K562 (cell line): Measurements from ENCODE around the gene TUBA8. TPM values are rescaled to one million over a fixed set of nuclear protein-coding genes. Genes with fewer than 3 reads are reported as not detected.

Experiments used
- ATAC-seq: fragments of 200-7000 bp; cut with Tn5 transposase; 3 replicates; pipeline ENCODE4 v1.9.1; 2020; ENCODE audit warnings: moderate library complexity
- BruUV-seq: library from RNA; stranded (reverse); fragments of 400-500 nt; replicated peaks from 2 replicates; lab custom pipeline; 2021; lab: Mats Ljungman, UMichigan
- CTCF ChIA-PET: fragments of 300-600 bp; formaldehyde crosslinking; extraction: SDS; loops from one replicate; lab custom pipeline; 2021; ENCODE audit warnings: low intra/inter-chr PET ratio; lab: Yijun Ruan, JAX
- POLR2A ChIA-PET: fragments of 300-600, 350-650 bp; sonication (Branson Sonifier 250); formaldehyde crosslinking; extraction: SDS; loops from one replicate; lab custom pipeline; 2021; ENCODE audit warnings: antibody characterized with exemption, inconsistent platforms; lab: Yijun Ruan, JAX
- DNase-seq, 4 experiments: peaks; one replicate each; pipeline versions ENCODE4 v3.0.0 to v3.0.0-alpha.2; 2011 to 2018; ENCODE audit warnings: low spot score in 3 of 4, mixed read lengths in 3 of 4; ENCODE audit errors: extremely low read depth in 1 of 4
- FAIRE-seq: peaks from 2 replicates; lab custom pipeline; 2011; peaks lifted over from hg19 to GRCh38; lab: Jason Lieb, UNC
- H2AFZ ChIP-seq: 2 replicates; pipeline ENCODE4 v1.6.0; 2011; ENCODE audit warnings: low read depth, low read length, control low read depth, inconsistent platforms
- H3K27ac ChIP-seq: fragments of 200-600 bp; 3 replicates; pipeline ENCODE4 v1.8.0; 2011; ENCODE audit warnings: low read depth, mild to moderate bottlenecking, control low read depth, inconsistent platforms, low read length, moderate library complexity, mixed read lengths; ENCODE audit errors: extremely low read depth
- H3K27me3 ChIP-seq, 2 experiments: fragments of 300-600 bp in 1 of 2; 2 replicates in 1 of 2; 3 replicates in 1 of 2; pipeline versions ENCODE4 v1.6.0 to v1.8.0; 2011; ENCODE audit warnings: inconsistent platforms in 2 of 2, low read length in 2 of 2, mild to moderate bottlenecking in 1 of 2, mixed read lengths in 1 of 2, moderate library complexity in 1 of 2; ENCODE audit not compliant: control insufficient read depth in 2 of 2, insufficient read depth in 2 of 2
- H3K36me3 ChIP-seq: fragments of 300-600 bp; 3 replicates; pipeline ENCODE4 v1.8.0; 2011; ENCODE audit warnings: mild to moderate bottlenecking, low read length, inconsistent platforms; ENCODE audit not compliant: control insufficient read depth, insufficient read depth
- H3K4me1 ChIP-seq, 2 experiments: fragments of 200-600 bp in 1 of 2; replicated peaks in 1 of 2; 2 replicates in 1 of 2; 3 replicates in 1 of 2; pipeline versions ENCODE4 v1.5.1 to v1.8.0; 2011; ENCODE audit warnings: inconsistent platforms in 2 of 2, low read length in 2 of 2, mild to moderate bottlenecking in 1 of 2, mixed read lengths in 1 of 2, moderate library complexity in 1 of 2; ENCODE audit not compliant: control insufficient read depth in 2 of 2, insufficient read depth in 2 of 2
- H3K4me2 ChIP-seq: 2 replicates; pipeline ENCODE4 v1.6.1; 2011; ENCODE audit warnings: low read length, control low read depth, inconsistent platforms, mixed read lengths; ENCODE audit not compliant: insufficient read depth
- H3K4me3 ChIP-seq: fragments of 200-600 bp; sonication (generic), shearing (Covaris generic); 2 replicates; pipeline ENCODE4 v1.5.1; 2016; ENCODE audit warnings: control low read depth, inconsistent platforms
- H3K79me2 ChIP-seq: fragments of 200-600 bp; 3 replicates; pipeline ENCODE4 v1.8.0; 2011; ENCODE audit warnings: low read length, inconsistent platforms; ENCODE audit not compliant: control insufficient read depth, insufficient read depth
- H3K9ac ChIP-seq, 2 experiments: 2 replicates each; pipeline versions ENCODE4 v1.6.0 to v1.6.1; 2011; ENCODE audit warnings: low read depth in 2 of 2, low read length in 2 of 2, control low read depth in 1 of 2, inconsistent platforms in 1 of 2, mild to moderate bottlenecking in 1 of 2, mixed read lengths in 1 of 2; ENCODE audit not compliant: insufficient read depth in 1 of 2
- H3K9me1 ChIP-seq: one replicate; pipeline ENCODE4 v1.6.0; 2011; ENCODE audit warnings: inconsistent platforms, mild to moderate bottlenecking, low read length, moderate library complexity; ENCODE audit not compliant: control insufficient read depth, insufficient read depth
- H3K9me3 ChIP-seq: replicated peaks from 2 replicates; pipeline ENCODE4 v1.5.1; 2011; ENCODE audit warnings: low read depth, low read length, inconsistent platforms; ENCODE audit not compliant: control insufficient read depth, insufficient read depth
- H4K20me1 ChIP-seq: replicated peaks from 2 replicates; pipeline ENCODE4 v1.6.1; 2011; ENCODE audit warnings: low read length, inconsistent platforms, mixed read lengths; ENCODE audit not compliant: control insufficient read depth, insufficient read depth
- ILK ChIP-seq: fragments of 450-650 bp; IDR thresholded peaks from 2 replicates; pipeline ENCODE4 v1.6.1; 2016; ENCODE audit warnings: missing genetic modification characterization, low read depth, mild to moderate bottlenecking, missing compliant biosample characterization, moderate library complexity, borderline replicate concordance
- RBM34 ChIP-seq: fragments of 200-400 bp; formaldehyde crosslinking; IDR thresholded peaks from 2 replicates; pipeline ENCODE4 v1.6.1; 2018; ENCODE audit warnings: low read length, borderline replicate concordance; ENCODE audit not compliant: insufficient read depth
- RHOXF2B ChIP-seq: fragments of 250-450 bp; sonication (Bioruptor Pico); conservative IDR thresholded peaks from 2 replicates; pipeline ENCODE4 v1.5.1; 2021
- TSC22D4 ChIP-seq: fragments of 450-650 bp; IDR thresholded peaks from 2 replicates; pipeline ENCODE4 v1.6.1; 2016; ENCODE audit warnings: missing genetic modification characterization, missing biosample characterization, control low read depth
- U2AF1 ChIP-seq: fragments of 200-400 bp; formaldehyde crosslinking; optimal IDR thresholded peaks from 2 replicates; pipeline ENCODE3; 2017; ENCODE audit warnings: mild to moderate bottlenecking, low read depth, low read length, moderate library complexity
- ZC3H8 ChIP-seq: fragments of 450-650 bp; IDR thresholded peaks from 2 replicates; pipeline ENCODE4 v1.6.1; 2017
- ZZZ3 ChIP-seq: fragments of 450-650 bp; IDR thresholded peaks from 2 replicates; pipeline ENCODE4 v1.6.1; 2016; ENCODE audit warnings: antibody characterized with exemption, mild to moderate bottlenecking, moderate library complexity
- WGBS: fragments of 100-300 bp; shearing (Covaris generic); methylation state at CpG from one replicate; pipeline ENCODE4 v1.1.6; 2016; ENCODE audit warnings: low coverage, mixed read lengths; ENCODE audit not compliant: insufficient coverage; ENCODE audit errors: missing lambda C conversion rate; 5-methylcytosine and 5-hydroxymethylcytosine counted together
- in situ Hi-C: fragments of 300-500 bp; cut with MboI; formaldehyde crosslinking; loops from 4 replicates; pipeline ENCODE4 v1.15.0; 2018; ENCODE audit warnings: inconsistent platforms, mixed read lengths
- intact Hi-C: fragments of 100-400 bp; cut with micrococcal nuclease; formaldehyde crosslinking; loops from 2 replicates; pipeline ENCODE4 v1.14.2; 2022
- polyA plus RNA-seq, 8 experiments: library from polyadenylated mRNA; depleted of rRNA in 4 of 8; stranded (reverse) in 5 of 8; unstranded in 3 of 8; fragments of >200 nt; fragmentation: Nextera tagmentation in 2 of 8; fragmentation: Illumina TruSeq in 1 of 8; extraction: Ambion mirVana in 2 of 8; extraction: Trizol in 1 of 8; gene quantifications; 2 replicates each; pipeline versions ENCODE4 v1.2.1 to v1.2.3, GENCODE V29; 2011 to 2014; ENCODE audit warnings: inconsistent platforms in 1 of 8, missing spikeins in 1 of 8
- total RNA-seq, 7 experiments: library from RNA; depleted of rRNA in 6 of 7; stranded (reverse); fragments of >200 nt in 6 of 7; fragmentation: Illumina TruSeq in 2 of 7; extraction: Trizol in 2 of 7; gene quantifications; 2 replicates each; pipeline versions ENCODE4 v1.2.1 to v1.2.3, GENCODE V29; 2011 to 2021; ENCODE audit warnings: low replicate concordance in 1 of 7
- TF ChIP-seq, protein P1 (sequence below): fragments of 450-650 bp; IDR thresholded peaks from 2 replicates; pipeline ENCODE4 v1.6.1; 2016
- TF ChIP-seq, protein P2 (sequence below), 2 experiments: fragments of 450-650 bp; formaldehyde crosslinking in 1 of 2; IDR thresholded peaks; 2 replicates each; pipeline versions ENCODE4 v1.4.0 to v1.6.1; 2014 to 2020; ENCODE audit warnings: mild to moderate bottlenecking in 2 of 2, borderline replicate concordance in 1 of 2, low read depth in 1 of 2
- TF ChIP-seq, protein P3 (sequence below): sonication (generic); formaldehyde crosslinking; IDR thresholded peaks from 2 replicates; pipeline ENCODE4 v1.5.0; 2020; ENCODE audit warnings: missing genetic modification reagents

The TUBA8 gene
- total and polyA plus RNA-seq, 9 of the 15 experiments (the other 6 are each of a cell fraction or from before 2014, with no cell fraction given) = 0.07 to 1.1 (median 0.65) TPM

DNA sequence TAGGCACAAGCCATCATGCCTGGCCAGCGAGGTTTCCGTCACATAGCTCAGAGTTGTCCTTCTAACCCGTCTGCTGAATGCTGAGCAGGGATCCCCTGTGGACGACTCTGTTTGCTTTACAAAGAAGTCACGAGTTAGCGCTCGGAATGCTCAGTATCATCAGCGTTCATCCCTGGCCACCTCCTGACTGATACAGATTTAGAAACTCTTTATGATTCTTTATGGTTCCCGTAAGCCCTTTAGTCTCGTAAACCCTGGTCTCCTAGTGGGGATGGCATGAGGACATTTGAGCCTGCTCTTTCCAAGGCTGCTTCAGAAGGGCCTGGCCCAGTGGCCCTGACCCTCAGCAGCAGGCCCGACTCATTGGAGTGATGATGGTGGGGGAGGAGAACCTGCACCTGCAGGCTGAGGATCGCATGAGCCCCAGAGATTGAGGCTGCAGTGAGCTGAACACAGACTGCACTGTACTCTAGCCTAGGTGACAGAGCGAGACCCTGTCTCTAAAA, 23.2 kb upstream of the TUBA8 start:
- H3K27me3 ChIP-seq = no peaks in the 10 kb centered on the region
- H3K27ac ChIP-seq = no peak overlapping the region
- FAIRE-seq = no peak
- TF ChIP-seq, protein P1, sequence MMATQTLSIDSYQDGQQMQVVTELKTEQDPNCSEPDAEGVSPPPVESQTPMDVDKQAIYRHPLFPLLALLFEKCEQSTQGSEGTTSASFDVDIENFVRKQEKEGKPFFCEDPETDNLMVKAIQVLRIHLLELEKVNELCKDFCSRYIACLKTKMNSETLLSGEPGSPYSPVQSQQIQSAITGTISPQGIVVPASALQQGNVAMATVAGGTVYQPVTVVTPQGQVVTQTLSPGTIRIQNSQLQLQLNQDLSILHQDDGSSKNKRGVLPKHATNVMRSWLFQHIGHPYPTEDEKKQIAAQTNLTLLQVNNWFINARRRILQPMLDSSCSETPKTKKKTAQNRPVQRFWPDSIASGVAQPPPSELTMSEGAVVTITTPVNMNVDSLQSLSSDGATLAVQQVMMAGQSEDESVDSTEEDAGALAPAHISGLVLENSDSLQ = no peak
- TF ChIP-seq ILK (tag) = no peak
- TF ChIP-seq, protein P2, sequence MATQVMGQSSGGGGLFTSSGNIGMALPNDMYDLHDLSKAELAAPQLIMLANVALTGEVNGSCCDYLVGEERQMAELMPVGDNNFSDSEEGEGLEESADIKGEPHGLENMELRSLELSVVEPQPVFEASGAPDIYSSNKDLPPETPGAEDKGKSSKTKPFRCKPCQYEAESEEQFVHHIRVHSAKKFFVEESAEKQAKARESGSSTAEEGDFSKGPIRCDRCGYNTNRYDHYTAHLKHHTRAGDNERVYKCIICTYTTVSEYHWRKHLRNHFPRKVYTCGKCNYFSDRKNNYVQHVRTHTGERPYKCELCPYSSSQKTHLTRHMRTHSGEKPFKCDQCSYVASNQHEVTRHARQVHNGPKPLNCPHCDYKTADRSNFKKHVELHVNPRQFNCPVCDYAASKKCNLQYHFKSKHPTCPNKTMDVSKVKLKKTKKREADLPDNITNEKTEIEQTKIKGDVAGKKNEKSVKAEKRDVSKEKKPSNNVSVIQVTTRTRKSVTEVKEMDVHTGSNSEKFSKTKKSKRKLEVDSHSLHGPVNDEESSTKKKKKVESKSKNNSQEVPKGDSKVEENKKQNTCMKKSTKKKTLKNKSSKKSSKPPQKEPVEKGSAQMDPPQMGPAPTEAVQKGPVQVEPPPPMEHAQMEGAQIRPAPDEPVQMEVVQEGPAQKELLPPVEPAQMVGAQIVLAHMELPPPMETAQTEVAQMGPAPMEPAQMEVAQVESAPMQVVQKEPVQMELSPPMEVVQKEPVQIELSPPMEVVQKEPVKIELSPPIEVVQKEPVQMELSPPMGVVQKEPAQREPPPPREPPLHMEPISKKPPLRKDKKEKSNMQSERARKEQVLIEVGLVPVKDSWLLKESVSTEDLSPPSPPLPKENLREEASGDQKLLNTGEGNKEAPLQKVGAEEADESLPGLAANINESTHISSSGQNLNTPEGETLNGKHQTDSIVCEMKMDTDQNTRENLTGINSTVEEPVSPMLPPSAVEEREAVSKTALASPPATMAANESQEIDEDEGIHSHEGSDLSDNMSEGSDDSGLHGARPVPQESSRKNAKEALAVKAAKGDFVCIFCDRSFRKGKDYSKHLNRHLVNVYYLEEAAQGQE (IDR thresholded peaks at IDR 0.05; ENCODE audit: borderline replicate concordance) = no peak
- TF ChIP-seq, protein P2 (CRISPR knock-in tag; IDR thresholded peaks at IDR 0.05; ENCODE audit: low read depth) = no peak
- TF ChIP-seq TSC22D4 (tag) = no peak
- TF ChIP-seq ZC3H8 = no peak
- TF ChIP-seq, protein P3, sequence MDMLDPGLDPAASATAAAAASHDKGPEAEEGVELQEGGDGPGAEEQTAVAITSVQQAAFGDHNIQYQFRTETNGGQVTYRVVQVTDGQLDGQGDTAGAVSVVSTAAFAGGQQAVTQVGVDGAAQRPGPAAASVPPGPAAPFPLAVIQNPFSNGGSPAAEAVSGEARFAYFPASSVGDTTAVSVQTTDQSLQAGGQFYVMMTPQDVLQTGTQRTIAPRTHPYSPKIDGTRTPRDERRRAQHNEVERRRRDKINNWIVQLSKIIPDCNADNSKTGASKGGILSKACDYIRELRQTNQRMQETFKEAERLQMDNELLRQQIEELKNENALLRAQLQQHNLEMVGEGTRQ = no peak
- TF ChIP-seq ZZZ3 = no peak
- TF ChIP-seq RHOXF2B (CRISPR knock-in tag) = no peak
- TF ChIP-seq RBM34 = no peak
- no peak for TF ChIP-seq U2AF1

More for the DNA sequence above, 23.2 kb upstream of the TUBA8 start:
- BruUV-seq = no TSS peak
- CTCF ChIA-PET = no interaction called here
- in situ Hi-C loops (no loop called here), intact Hi-C loops (no loop called here)
- peaks cover 80% of the 10 kb centered on the region for H3K36me3 ChIP-seq
- no peaks in the 10 kb centered on the region for H4K20me1 ChIP-seq
- 74% methylated on average over 13 of the region's 13 CpGs for WGBS
- 0 out of 3 replicates have a peak, but pooled peaks cover 5% of the 10 kb centered on the region for H3K79me2 ChIP-seq
- H3K4me1 ChIP-seq = no peaks in the 10 kb centered on the region
- no peak overlapping the region for H3K4me3 ChIP-seq
- no peak overlapping the region for H3K4me2 ChIP-seq
- peaks cover 5% of the 10 kb centered on the region for H3K9me1 ChIP-seq
- no peak overlapping the region for H2AFZ ChIP-seq
- ATAC-seq = no peak
- DNase-seq = no peak
- H3K9me3 ChIP-seq = no peaks in the 10 kb centered on the region
- POLR2A ChIA-PET = interaction anchor here (2.3 kb wide), 1 partner anchor 10 kb away, joined by 7 read pairs; the partner anchor contains the start of gene PEX26
- no peak overlapping the region for H3K9ac ChIP-seq
